OCI-LY3 (cell line): ENCODE data around the gene DDX42.
A peak's percentile ranks its signal among the peaks of the same experiment; 100 is the strongest.

Source experiments
- H2AFZ ChIP-seq: fragments of 200-600, 300-600 bp; shearing (Covaris generic); 2 replicates; pipeline ENCODE4 v1.6.0; 2014; ENCODE audit warnings: antibody characterized with exemption, low read depth, low read length
- H3K27ac ChIP-seq: fragments of 200-600, 300-600 bp; sonication (generic); 2 replicates; pipeline ENCODE4 v1.5.1; 2014; ENCODE audit warnings: mild to moderate bottlenecking, low read length, moderate library complexity, mixed read lengths
- H3K27me3 ChIP-seq: fragments of 200-600, 300-600 bp; sonication (generic); 2 replicates; pipeline ENCODE4 v1.6.1; 2014; ENCODE audit warnings: low read depth, low read length, mixed read lengths
- H3K36me3 ChIP-seq: fragments of 200-600, 300-600 bp; sonication (generic); replicated peaks from 2 replicates; pipeline ENCODE3; 2014; ENCODE audit warnings: low read depth, low read length, mixed read lengths
- H3K4me1 ChIP-seq: fragments of 300-600, 200-600 bp; sonication (generic); 2 replicates; pipeline ENCODE4 v1.6.1; 2014; ENCODE audit warnings: low read length, mixed read lengths
- H3K4me2 ChIP-seq: fragments of 200-600, 300-600 bp; sonication (generic); 2 replicates; pipeline ENCODE4 v1.6.1; 2014; ENCODE audit warnings: low read length, mixed read lengths
- H3K4me3 ChIP-seq: fragments of 300-600, 200-600 bp; sonication (generic); 2 replicates; pipeline ENCODE4 v1.5.1; 2014; ENCODE audit warnings: antibody characterized with exemption, mild to moderate bottlenecking, low read length, moderate library complexity
- H3K79me2 ChIP-seq: fragments of 300-600, 200-600 bp; shearing (Covaris generic); 2 replicates; pipeline ENCODE4 v1.6.1; 2014; ENCODE audit warnings: mild to moderate bottlenecking, low read length, mixed read lengths
- H3K9ac ChIP-seq: fragments of 300-600, 200-600 bp; shearing (Covaris generic); 2 replicates; pipeline ENCODE4 v1.6.0; 2014; ENCODE audit warnings: mild to moderate bottlenecking, low read length, moderate library complexity
- H3K9me3 ChIP-seq: fragments of 200-600, 300-600 bp; shearing (Covaris generic); 2 replicates; pipeline ENCODE4 v1.6.1; 2014; ENCODE audit warnings: low read length, mixed read lengths; ENCODE audit not compliant: insufficient read depth
- H4K20me1 ChIP-seq: fragments of 200-600, 300-600 bp; sonication (generic); 2 replicates; pipeline ENCODE4 v1.6.1; 2016; ENCODE audit warnings: low read length, mixed read lengths; ENCODE audit not compliant: insufficient read depth
- CTCF ChIP-seq: fragments of 200-600, 300-600 bp; sonication (generic); IDR thresholded peaks from 2 replicates; pipeline ENCODE4 v1.5.1; 2014; ENCODE audit warnings: antibody characterized with exemption, low read length, low read depth
- EZH2phosphoT487 ChIP-seq: fragments of 200-600 bp; shearing (Covaris generic); IDR thresholded peaks from 2 replicates; pipeline ENCODE4 v1.6.1; 2018; ENCODE audit warnings: antibody characterized with exemption, mixed run types, low read depth

Gene DDX42

GRCh38 chr17:63840591-63841349 is 66.8 kb downstream of the DDX42 start:
- H3K9ac ChIP-seq = peak overlapping the region; percentile 95
- peaks cover 59% of the 10 kb centered on the region for H3K79me2 ChIP-seq
- no peak overlapping the region for H2AFZ ChIP-seq
- TF ChIP-seq EZH2phosphoT487 (no peak), CTCF (no peak)
- H3K4me3 ChIP-seq = peak overlapping the region; percentile 87
- peaks cover 35% of the 10 kb centered on the region for H4K20me1 ChIP-seq
- peaks cover 3% of the 10 kb centered on the region for H3K36me3 ChIP-seq
- H3K9me3 ChIP-seq = no peaks in the 10 kb centered on the region
- H3K4me1 ChIP-seq = peaks cover 23% of the 10 kb centered on the region
- no peaks in the 10 kb centered on the region for H3K27me3 ChIP-seq
- no peak overlapping the region for H3K27ac ChIP-seq
- H3K4me2 ChIP-seq = peak overlapping the region; percentile 94

GRCh38 chr17:63841350-63842172 is 67.6 kb downstream of the DDX42 start:
- peak overlapping the region; percentile 95 for H3K9ac ChIP-seq

GRCh38 chr17:63842173-63842539 is 68.2 kb downstream of the DDX42 start:
- no peaks in the 10 kb centered on the region for H3K27me3 ChIP-seq
- H3K9ac ChIP-seq = peak overlapping the region; percentile 95
- H2AFZ ChIP-seq = no peak overlapping the region
- peaks cover 55% of the 10 kb centered on the region for H3K79me2 ChIP-seq
- H3K27ac ChIP-seq = peak overlapping the region; percentile 67
- peaks cover 35% of the 10 kb centered on the region for H4K20me1 ChIP-seq
- H3K4me3 ChIP-seq = peak overlapping the region; percentile 87
- H3K4me1 ChIP-seq = peaks cover 23% of the 10 kb centered on the region
- TF ChIP-seq EZH2phosphoT487 (no peak), CTCF (no peak)
- H3K9me3 ChIP-seq = no peaks in the 10 kb centered on the region
- H3K4me2 ChIP-seq = peak overlapping the region; percentile 94
- no peaks in the 10 kb centered on the region for H3K36me3 ChIP-seq

More at GRCh38 chr17:63841350-63842172, 67.6 kb downstream of the DDX42 start:
- Histone ChIP-seq H3K4me3 (peak overlapping the region; percentile 87), H3K4me2 (peak overlapping the region; percentile 94), H3K27ac (peak overlapping the region; percentile 67), H4K20me1 (peaks cover 35% of the 10 kb centered on the region), H3K9me3 (no peaks in the 10 kb centered on the region), H2AFZ (no peak overlapping the region), H3K4me1 (peaks cover 23% of the 10 kb centered on the region), H3K36me3 (peaks cover 3% of the 10 kb centered on the region), H3K27me3 (no peaks in the 10 kb centered on the region), H3K79me2 (peaks cover 59% of the 10 kb centered on the region)
- TF ChIP-seq EZH2phosphoT487 = no peak
- no peak for TF ChIP-seq CTCF
